Spleen (tissue), 11 donors: ENCODE data around the gene ADA. TPM values are rescaled to one million over a fixed set of nuclear protein-coding genes. Genes with fewer than 3 reads are reported as not detected.
A peak's percentile ranks its signal among the peaks of the same experiment; 100 is the strongest.

Source experiments
- DNase-seq: peaks from one replicate; pipeline ENCODE4 v3.0.0-alpha.2; 2020
- H3K27ac ChIP-seq, 8 donors: fragments of 200-600 bp; sonication (generic) in 7 of 8; 1 replicate in 4 of 8; 2 replicates in 4 of 8; pipeline versions ENCODE4 v1.5.0 to v1.8.0; 2016 to 2021; ENCODE audit warnings: inconsistent platforms in 4 of 8, mild to moderate bottlenecking in 4 of 8, moderate library complexity in 1 of 8
- H3K27me3 ChIP-seq, 7 donors: fragments of 200-600 bp; sonication (generic) in 6 of 7; replicated peaks in 1 of 7; 1 replicate in 4 of 7; 2 replicates in 3 of 7; pipeline versions ENCODE4 v1.5.0 to v1.8.0; 2016 to 2021; ENCODE audit warnings: inconsistent platforms in 3 of 7, mild to moderate bottlenecking in 1 of 7
- H3K36me3 ChIP-seq, 6 donors: fragments of 200-600 bp; sonication (generic) in 5 of 6; 1 replicate in 4 of 6; 2 replicates in 2 of 6; pipeline versions ENCODE4 v1.5.0 to v1.8.0; 2016 to 2021; ENCODE audit warnings: inconsistent platforms in 2 of 6
- H3K4me1 ChIP-seq, 6 donors: fragments of 200-600 bp; sonication (generic) in 5 of 6; 1 replicate in 3 of 6; 2 replicates in 3 of 6; pipeline versions ENCODE4 v1.5.0 to v1.8.0; 2016 to 2021; ENCODE audit warnings: inconsistent platforms in 3 of 6
- H3K4me3 ChIP-seq, 8 donors: fragments of 200-600 bp; sonication (generic) in 7 of 8; 1 replicate in 4 of 8; 2 replicates in 4 of 8; pipeline versions ENCODE4 v1.5.0 to v1.8.0; 2016 to 2021; ENCODE audit warnings: inconsistent platforms in 4 of 8, mild to moderate bottlenecking in 4 of 8, moderate library complexity in 2 of 8
- H3K9me3 ChIP-seq, 8 donors: fragments of 200-600 bp; sonication (generic) in 7 of 8; 1 replicate in 4 of 8; 2 replicates in 4 of 8; pipeline versions ENCODE4 v1.5.0 to v1.8.0; 2016 to 2021; ENCODE audit warnings: inconsistent platforms in 4 of 8
- POLR2A ChIP-seq, 3 donors: fragments of 450-650 bp; IDR thresholded peaks; one replicate each; pipeline ENCODE4 v1.5.1; 2017; ENCODE audit warnings: antibody characterized with exemption in 3 of 3, mild to moderate bottlenecking in 1 of 3
- POLR2AphosphoS5 ChIP-seq, 3 donors: sonication (generic); formaldehyde crosslinking; IDR thresholded peaks; one replicate each; pipeline ENCODE4 v1.5.1; 2017; ENCODE audit warnings: antibody characterized with exemption in 3 of 3
- WGBS, 5 donors: extraction: QIAGEN DNeasy Blood & Tissue Kit in 3 of 5; methylation state at CpG; one replicate each; pipeline versions ENCODE4 v1.1.5 to v1.1.7; 2013 to 2018; 5-methylcytosine and 5-hydroxymethylcytosine counted together
- intact Hi-C: fragments of 100-400 bp; cut with DNase I; formaldehyde crosslinking; loops from one replicate; pipeline ENCODE4 v1.15.0; 2023; ENCODE audit warnings: low total_unique reads
- polyA plus RNA-seq, 3 donors: library from polyadenylated mRNA; stranded (reverse); fragments of 200-250 nt; gene quantifications; one replicate each; pipeline ENCODE4 v1.2.1, GENCODE V29; 2013
- total RNA-seq, 7 donors: library from RNA; depleted of rRNA in 3 of 7; stranded (reverse); fragments of >200 nt in 3 of 7; fragmentation: NEBNext Ultra II Directional in 4 of 7; extraction: Animal tissue kit (Norgen Biotek cat#: 25700) in 4 of 7; gene quantifications; one replicate each; pipeline versions ENCODE4 v1.1.0 to v1.2.1, GENCODE V29; 2016 to 2021
- TF ChIP-seq, protein P1 (sequence below), 11 experiments: fragments of 200-600 bp in 7 of 11; fragments of 450-650 bp in 4 of 11; sonication (generic) in 4 of 11; IDR thresholded peaks in 8 of 11; conservative IDR thresholded peaks in 3 of 11; 1 replicate in 7 of 11; 2 replicates in 4 of 11; pipeline versions ENCODE4 v1.4.0 to v1.8.0; 2016 to 2021; ENCODE audit warnings: antibody characterized with exemption in 11 of 11, inconsistent platforms in 4 of 11, mild to moderate bottlenecking in 1 of 11
- donor health status: healthy with polysubstance abuse.
- donor health status: DM: no; HTN: no; CAD: no; lungs with moderate emphysema.
- donor health status: DM: no; HTN: no; CAD: no.
- donor health status: Bipolar disorder and iron deficiency.
- donor health status: healthy.
- donor health status: DM: no; HTN: no; CAD: no.
- donor health status: DM: yes; HTN: yes; CAD: no.

Gene ADA
- total and polyA plus RNA-seq, 10 donors: 14.8 to 30.4 (median 22.5) TPM

DNA sequence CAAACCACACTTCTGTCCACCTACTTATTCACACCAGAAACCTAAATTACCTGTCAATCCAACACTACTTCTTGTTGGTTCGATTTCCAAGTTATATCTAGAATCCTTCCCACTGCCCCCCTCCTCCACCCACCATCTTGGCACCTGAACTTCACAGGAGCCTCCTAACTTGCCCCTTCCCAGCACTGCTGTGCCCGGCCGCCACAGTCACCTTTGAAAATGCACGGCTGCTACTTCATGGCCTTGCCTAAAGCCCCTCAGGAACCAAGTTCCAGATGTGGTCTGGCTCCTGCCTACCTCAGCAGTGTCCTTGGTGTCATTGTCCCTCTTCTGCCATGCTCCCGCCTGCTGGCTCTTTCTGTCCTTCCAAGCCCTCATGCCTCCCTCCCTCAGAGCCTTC, 37.9 kb downstream of the ADA start:
- intact Hi-C loops: loop anchor here (5.0 to 10.0 kb wide), 3 partner anchors 89 to 399 kb away; partner anchors contain the start of genes OSER1 and SERINC3
- TF ChIP-seq POLR2AphosphoS5 (IDR thresholded peaks at IDR 0.05) (no peak), POLR2A (IDR thresholded peaks at IDR 0.05) (no peak)
- TF ChIP-seq, protein P1, sequence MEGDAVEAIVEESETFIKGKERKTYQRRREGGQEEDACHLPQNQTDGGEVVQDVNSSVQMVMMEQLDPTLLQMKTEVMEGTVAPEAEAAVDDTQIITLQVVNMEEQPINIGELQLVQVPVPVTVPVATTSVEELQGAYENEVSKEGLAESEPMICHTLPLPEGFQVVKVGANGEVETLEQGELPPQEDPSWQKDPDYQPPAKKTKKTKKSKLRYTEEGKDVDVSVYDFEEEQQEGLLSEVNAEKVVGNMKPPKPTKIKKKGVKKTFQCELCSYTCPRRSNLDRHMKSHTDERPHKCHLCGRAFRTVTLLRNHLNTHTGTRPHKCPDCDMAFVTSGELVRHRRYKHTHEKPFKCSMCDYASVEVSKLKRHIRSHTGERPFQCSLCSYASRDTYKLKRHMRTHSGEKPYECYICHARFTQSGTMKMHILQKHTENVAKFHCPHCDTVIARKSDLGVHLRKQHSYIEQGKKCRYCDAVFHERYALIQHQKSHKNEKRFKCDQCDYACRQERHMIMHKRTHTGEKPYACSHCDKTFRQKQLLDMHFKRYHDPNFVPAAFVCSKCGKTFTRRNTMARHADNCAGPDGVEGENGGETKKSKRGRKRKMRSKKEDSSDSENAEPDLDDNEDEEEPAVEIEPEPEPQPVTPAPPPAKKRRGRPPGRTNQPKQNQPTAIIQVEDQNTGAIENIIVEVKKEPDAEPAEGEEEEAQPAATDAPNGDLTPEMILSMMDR (IDR thresholded peaks at IDR 0.05 in 8 of 11, conservative IDR thresholded peaks at IDR 0.05 in 3 of 11): no peak
- peak; percentile 67 for DNase-seq
- Histone ChIP-seq H3K27ac (peak overlapping the region in 1 of 8 donors; percentile 69), H3K9me3 (no peaks in the 10 kb centered on the region), H3K36me3 (peaks cover 0 to 64% (median 40%) of the 10 kb centered on the region in 6 donors), H3K27me3 (no peaks in the 10 kb centered on the region), H3K4me1 (peaks cover 22 to 82% (median 53%) of the 10 kb centered on the region in 6 donors), H3K4me3 (no peak overlapping the region)
- 88 to 96% (median 93%) methylated on average over 5 of the region's 5 CpGs for WGBS, 5 donors

DNA sequence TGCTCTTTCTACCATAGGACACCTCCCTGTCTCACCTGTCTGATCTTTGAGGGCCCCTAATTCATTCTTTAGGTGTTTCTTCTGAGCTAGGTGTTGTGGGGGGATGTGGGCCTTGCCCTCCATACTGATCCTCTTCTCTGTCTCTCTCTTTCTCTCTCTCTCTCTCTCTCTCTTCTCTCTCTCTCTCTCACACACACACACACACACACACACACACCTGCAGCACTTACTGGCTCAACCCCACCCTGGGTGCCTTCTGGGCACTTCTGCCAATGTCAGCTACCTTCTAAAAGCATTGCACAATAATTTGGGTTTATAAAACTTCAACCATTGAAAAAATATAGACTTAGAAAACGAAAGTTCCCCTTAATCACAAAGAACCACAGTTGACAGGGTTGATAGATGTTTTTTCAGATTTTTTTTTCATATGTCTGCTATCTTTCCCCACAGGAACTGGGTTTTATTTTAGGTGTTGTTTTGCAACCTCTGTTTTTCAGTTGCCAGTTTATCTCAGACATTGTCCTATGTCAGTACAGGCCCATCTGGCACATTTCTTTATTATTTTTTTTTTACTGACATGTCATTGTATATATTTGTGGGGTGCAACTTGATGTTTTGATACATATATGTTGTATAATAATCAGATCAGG, 41.1 kb downstream of the ADA start:
- peak; percentile 43 for DNase-seq
- peaks cover 0 to 6% (median 0%) of the 10 kb centered on the region in 8 donors for H3K9me3 ChIP-seq
- intact Hi-C loops: loop anchor here (5.0 to 10.0 kb wide), 3 partner anchors 86 to 396 kb away; partner anchors contain the start of genes OSER1 and SERINC3
- TF ChIP-seq POLR2A (IDR thresholded peaks at IDR 0.05) (no peak), POLR2AphosphoS5 (IDR thresholded peaks at IDR 0.05) (no peak)
- TF ChIP-seq, protein P1 (IDR thresholded peaks at IDR 0.05 in 8 of 11, conservative IDR thresholded peaks at IDR 0.05 in 3 of 11): peak in 1 of 11 experiments; percentile 37
- H3K4me1 ChIP-seq: peaks cover 18 to 54% (median 38%) of the 10 kb centered on the region in 6 donors
- H3K4me3 ChIP-seq: peak overlapping the region in 1 of 8 donors; percentile 49
- no peaks in the 10 kb centered on the region for H3K27me3 ChIP-seq
- WGBS, 5 donors: 0 to 5% (median 3%) methylated on average over 1 of the region's 1 CpG
- peaks cover 0 to 38% (median 22%) of the 10 kb centered on the region in 6 donors for H3K36me3 ChIP-seq
- H3K27ac ChIP-seq: peak overlapping the region in 7 of 8 donors; percentile 62 to 82 (median 78)

DNA sequence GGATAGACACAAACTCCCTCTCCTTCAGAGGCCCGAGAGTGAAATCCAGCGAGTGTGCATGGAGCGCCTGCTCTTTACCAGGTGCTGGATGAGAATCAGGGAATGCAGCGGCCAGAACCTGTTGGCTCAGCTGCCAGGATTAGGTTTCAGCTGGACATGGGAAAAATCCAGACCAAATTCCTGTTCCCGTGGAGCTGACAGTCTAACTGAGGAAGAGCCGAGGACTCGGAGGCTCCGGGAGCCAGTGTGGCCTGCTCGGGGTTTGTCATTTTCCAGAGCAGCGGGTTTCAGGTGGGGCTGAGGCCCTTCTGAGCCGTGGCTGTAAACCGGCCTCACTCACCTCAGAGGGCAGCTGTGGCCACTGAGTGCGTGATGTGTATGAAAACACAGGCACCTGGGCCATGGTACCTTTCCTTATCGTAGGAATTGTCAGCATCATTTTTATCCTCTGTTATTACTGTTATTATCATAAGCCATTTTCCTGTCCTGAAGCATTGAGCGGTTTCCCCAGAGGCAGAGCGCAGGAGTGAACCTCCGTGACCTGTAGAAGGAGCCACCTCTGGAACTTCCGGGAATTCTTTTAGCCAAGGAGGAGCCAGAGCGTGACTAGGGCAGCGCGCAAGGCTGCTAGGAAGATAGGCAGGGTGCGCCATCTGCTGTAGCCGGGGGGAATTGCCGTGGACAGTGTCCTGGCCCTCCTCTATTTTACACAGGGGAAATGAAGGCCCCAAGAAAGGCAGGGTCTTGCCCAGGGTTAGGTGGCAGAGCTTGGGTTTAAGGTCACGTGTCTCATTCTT, 41.8 kb downstream of the ADA start:
- peaks cover 0 to 6% (median 0%) of the 10 kb centered on the region in 8 donors for H3K9me3 ChIP-seq
- peak overlapping the region in 7 of 8 donors; percentile 62 to 82 (median 78) for H3K27ac ChIP-seq
- intact Hi-C loops: loop anchor here (5.0 to 10.0 kb wide), 4 partner anchors 85 to 395 kb away; partner anchors contain the start of genes OSER1, SERINC3 and TTPAL
- no peaks in the 10 kb centered on the region for H3K27me3 ChIP-seq
- TF ChIP-seq POLR2AphosphoS5 (IDR thresholded peaks at IDR 0.05) (peak; percentile 39 to 82 (median 80)), POLR2A (IDR thresholded peaks at IDR 0.05) (no peak)
- TF ChIP-seq, protein P1 (IDR thresholded peaks at IDR 0.05 in 8 of 11, conservative IDR thresholded peaks at IDR 0.05 in 3 of 11): peak; percentile 84 to 99 (median 96)
- peaks cover 0 to 31% (median 15%) of the 10 kb centered on the region in 6 donors for H3K36me3 ChIP-seq
- peak overlapping the region in 3 of 8 donors; percentile 5 to 49 (median 17) for H3K4me3 ChIP-seq
- peaks cover 18 to 53% (median 35%) of the 10 kb centered on the region in 6 donors for H3K4me1 ChIP-seq
- DNase-seq: peak; percentile 94
- 35 to 41% (median 38%) methylated on average over 25 of the region's 25 CpGs for WGBS, 5 donors
